Stimulated activated CD4-positive, alpha-beta T cell treated with anti-CD3 and anti-CD28 coated beads, Interleukin-12 subunit alpha, Interleukin-12 subunit beta, amount 100 ng/mL, for 24 hours (primary cell): ENCODE results near the gene ESR1.
"Not testable (repeated sequence)": the region's sequence is repeated elsewhere in the genome, so short reads cannot be mapped to it uniquely, and the experiment has no call there.

ENCODE experiments used
- DNase-seq, 2 experiments: peaks; one replicate each; pipeline ENCODE4 v3.0.0-alpha.2; 2020; ENCODE audit warnings: low read depth in 2 of 2

ESR1 gene

DNA sequence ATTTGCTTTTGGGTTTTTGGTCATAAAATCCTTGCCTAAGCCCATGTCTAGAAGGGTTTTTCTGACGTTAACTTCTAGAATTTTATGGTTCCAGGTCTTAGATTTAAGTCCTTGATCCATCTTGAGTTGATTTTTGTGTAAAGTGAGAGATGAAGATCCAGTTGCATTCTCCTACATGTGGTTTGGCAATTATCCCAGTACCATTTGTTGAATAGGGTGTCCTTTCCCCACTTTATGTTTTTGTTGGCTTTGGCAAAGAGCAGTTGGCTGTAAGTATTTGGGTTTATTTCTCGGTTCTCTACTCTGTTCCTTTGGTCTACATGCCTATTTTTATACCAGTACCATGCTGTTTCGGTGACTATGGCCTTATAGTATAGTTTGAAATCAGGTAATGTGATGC is 86.9 kb downstream of the ESR1 start:
- DNase-seq, result not testable (repeated sequence)

- not testable (repeated sequence) for DNase-seq
Measured at GRCh38 chr6:151899221-151899620, 91.7 kb downstream of the ESR1 start.

GRCh38 chr6:151899796-151900195 is 92.3 kb downstream of the ESR1 start:
- DNase-seq, result not testable (repeated sequence)

- DNase-seq, result no peak
Measured at GRCh38 chr6:151900256-151900655, 92.8 kb downstream of the ESR1 start.

- DNase-seq, result no peak
Measured at GRCh38 chr6:151901009-151901411, 93.5 kb downstream of the ESR1 start.

DNA sequence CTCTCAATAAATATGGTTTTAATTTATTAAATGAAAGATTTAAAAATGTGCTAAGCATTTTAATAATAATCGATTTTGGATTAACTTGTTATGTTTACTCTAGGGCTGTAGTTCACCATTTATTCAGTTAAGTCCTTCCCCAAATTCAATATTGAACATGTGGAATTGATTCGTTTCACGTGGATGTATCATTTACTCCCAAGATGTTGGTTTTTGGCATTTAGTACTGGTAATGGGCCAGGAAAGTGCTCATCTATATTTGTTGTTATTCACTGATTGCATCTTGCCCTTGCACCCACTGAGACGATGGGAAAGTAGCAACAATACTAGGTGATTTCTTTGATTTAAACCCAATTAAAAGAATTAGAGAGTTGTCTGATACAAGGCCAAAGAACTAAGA is 97.1 kb downstream of the ESR1 start:
- no peak for DNase-seq

DNA sequence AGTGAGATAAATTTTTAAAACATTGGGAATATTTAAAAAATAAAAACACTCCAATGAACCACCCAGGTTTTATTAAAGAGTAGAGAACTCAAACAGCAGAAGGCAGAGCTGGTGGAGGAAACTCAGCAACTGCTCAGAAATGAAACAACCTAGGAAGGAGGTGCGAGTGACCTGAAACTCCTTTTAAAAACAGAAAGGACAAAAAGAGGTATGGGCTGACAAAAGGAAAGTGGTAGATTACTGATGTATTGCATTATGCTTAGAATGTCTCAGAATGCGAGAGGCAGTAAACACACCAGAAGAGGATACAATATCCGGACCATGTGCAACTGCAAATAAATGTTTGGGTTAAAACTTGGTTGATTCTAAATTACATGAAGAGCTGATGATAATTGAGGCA is 97.6 kb downstream of the ESR1 start:
- DNase-seq, result no peak

DNA sequence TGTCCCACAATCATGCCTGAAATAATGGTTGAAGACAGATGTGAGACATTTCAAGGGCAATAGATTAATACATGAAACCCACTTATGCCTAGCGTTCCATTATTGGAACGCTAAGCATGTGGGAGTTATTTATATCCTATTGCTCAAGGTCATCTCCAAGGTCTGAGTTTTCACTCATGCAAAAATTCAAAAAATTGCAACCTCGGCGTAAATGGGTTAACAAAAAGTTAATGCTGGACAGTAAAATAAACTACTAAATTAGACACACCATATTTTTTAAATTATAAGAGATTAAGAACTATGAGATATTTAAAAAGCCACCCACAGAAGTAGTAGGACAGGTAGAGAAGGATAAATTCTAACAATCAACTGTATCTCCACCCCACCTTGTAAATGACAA is 98.4 kb downstream of the ESR1 start:
- no peak for DNase-seq

- no peak for DNase-seq
Measured at GRCh38 chr6:151911401-151911800, 103.9 kb downstream of the ESR1 start.

DNA sequence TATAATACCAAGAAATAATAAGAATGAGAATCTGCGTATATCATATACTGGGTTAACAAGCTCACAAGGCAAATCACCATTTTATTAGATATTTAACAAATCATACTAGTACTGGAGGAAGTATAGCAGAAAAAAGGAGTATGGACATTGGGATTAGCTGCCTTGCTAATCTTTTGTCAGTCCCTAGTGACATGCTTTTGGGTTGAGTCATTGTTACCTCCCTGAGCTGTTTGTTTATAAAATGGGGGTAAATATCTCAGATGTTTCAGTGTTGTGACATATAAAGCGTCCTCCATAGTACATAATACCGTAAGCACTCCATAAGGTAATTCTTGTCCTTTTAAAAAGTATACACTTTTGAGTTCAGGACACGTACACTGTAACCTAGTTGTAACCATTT is 107.0 kb downstream of the ESR1 start:
- no peak for DNase-seq

GRCh38 chr6:151916075-151916474 is 108.6 kb downstream of the ESR1 start:
- DNase-seq, result no peak

DNA sequence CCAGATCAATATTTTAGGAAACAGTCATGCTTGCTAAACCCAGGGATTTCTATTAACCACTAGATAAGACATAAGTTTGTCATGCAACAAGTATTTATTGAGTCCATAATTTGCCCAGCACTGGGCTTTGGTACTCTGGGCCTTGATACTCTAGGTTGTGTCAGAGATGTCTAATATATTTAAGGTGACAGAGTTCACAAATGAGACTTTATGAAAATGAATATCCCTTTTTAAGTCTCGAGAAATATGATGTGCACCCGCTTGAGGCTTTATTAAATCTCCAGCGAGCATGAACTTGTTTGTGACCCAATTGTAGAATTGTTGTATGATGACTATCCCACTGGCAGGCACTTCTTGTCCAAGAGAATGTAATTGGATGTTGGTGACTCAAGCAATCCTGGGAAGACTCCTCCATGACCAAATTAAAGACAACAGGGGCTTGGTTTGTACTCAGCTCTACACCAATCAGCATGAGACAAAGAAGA is 109.2 kb downstream of the ESR1 start:
- DNase-seq, result no peak

DNA sequence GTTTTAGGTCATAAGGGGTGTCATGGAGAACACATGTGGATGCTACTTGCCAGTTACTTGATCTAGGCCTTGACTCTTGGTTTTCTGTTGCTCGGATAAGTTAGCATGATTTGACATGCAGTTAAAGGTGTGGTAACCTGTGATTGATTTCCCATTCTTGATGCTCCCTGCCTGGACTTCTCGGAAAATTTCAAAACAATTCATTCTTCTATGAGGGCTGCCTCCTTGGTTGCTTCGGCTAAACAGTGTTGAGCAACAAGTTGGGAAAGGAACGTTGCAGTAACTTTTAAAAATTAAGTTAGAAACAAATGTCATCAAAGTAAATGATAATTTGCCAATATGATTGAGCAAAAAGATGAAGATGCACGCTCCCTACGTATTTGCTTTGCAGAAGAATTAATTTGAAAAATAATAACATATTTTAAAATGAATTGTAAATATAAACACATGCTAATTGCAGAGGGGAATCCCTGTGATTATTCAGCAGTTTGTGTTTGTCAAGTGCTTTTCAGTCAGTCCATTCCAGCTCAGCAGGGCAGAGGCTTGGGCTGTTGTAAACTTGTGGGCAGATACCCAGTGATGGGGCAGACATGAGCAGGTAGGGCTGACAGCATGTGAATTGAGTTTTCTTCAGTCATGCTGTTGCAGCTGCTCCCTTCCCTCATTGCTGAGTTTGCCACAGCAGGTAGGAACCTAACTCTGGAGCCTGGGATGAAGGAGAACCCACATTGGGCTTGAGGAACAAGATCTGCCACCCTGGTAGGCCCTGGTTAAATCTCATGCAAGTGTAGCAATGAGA is 110.2 kb downstream of the ESR1 start:
- DNase-seq, result no peak

- no peak for DNase-seq
Measured at GRCh38 chr6:151940307-151940706, 132.8 kb downstream of the ESR1 start.

DNA sequence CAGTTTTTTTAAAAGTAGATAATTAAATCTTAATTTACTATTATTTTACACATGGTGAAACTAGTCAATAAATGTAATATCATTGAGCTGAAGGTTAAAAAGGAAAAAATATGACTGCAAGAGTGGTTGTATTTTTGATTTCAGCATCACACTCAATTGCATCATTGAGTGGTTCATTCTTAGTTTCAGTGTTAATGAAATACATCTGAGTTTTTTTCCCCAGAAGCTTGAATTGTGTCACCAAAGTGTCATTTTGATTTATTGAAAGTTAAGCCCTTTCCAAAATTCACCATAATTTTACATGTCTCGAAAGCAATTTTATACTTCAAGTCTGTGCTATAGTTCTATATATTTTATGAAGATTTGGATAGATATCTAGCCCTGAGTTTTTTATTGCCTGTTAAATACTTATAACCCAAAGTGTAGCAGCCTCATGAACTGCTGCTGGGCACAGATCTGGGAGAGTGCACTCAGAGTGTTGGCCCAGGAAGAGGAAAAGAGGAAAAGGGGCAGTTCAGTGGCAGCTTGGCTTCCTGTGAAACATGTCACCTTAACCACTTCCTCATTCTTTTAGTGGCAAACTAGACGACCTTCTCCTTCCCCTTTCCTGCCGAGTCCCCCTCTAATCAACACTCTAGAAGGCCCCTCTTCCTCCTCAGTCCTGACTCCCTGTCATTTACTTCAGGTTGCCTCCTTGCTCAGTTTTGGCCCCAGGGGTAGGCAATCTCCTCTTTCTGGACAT is 140.7 kb downstream of the ESR1 start:
- no peak for DNase-seq

- no peak for DNase-seq
Measured at GRCh38 chr6:151958332-151958731, 150.8 kb downstream of the ESR1 start.

- DNase-seq, result no peak
Measured at GRCh38 chr6:151959086-151959485, 151.6 kb downstream of the ESR1 start.

- DNase-seq, result no peak
Measured at GRCh38 chr6:151961809-151962208, 154.3 kb downstream of the ESR1 start.

- peak in 1 of 2 experiments; percentile 3 for DNase-seq
Measured at GRCh38 chr6:151962246-151962846, 154.9 kb downstream of the ESR1 start.

DNA sequence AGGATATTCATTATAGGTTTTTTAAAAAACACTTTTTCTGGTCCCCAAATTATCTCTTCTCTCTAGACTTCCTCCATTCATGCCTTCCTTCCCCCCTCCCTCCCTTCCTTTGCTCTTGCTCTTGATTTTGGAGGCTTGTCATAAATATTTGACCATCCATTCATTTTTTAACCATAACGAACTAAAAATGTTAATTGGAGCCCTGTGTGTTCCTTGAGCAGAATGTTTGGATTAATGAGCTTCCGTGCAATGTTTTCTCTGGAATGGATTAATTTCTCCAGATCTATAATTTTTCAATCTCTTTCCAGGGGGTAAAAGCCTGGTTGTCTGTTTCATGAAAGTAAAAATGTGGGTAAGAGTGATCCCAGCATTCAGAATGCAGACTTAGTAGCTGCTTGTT is 155.5 kb downstream of the ESR1 start:
- no peak for DNase-seq

- DNase-seq, result not testable (repeated sequence)
Measured at GRCh38 chr6:151964412-151964811, 156.9 kb downstream of the ESR1 start.

DNA sequence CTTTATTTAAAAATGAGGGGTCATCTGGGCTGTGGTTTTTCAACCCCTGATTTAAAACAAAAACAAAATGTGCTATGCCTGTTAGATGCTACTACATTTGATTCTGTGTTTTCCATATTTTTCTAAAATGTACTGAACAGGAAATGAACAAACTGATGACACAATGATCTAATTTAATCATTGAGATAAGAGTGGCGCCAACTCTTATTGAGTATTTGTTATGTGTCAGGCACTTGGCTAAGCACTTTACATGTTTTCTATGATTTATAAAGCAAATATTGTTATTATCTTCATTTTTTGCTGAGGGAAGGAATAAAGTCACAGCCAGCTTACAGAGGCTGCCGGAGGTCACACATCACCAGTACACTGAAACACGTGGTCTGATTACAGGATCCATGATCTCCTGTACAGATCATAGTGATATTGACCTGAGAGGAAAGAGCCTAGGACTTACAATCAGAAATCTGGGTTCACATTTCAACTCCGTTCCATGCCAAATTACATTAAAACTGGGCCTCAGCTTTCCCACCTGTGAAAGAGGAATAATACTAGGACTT is 166.7 kb downstream of the ESR1 start:
- no peak for DNase-seq
